Stimulated activated CD8-positive, alpha-beta memory T cell treated with anti-CD3 and anti-CD28 coated beads, Interleukin-2, amount 100 ng/mL, for 1 hour (primary cell): Measurements from ENCODE around the gene SLC8B1.
"Not testable (repeated sequence)": the region's sequence is repeated elsewhere in the genome, so short reads cannot be mapped to it uniquely, and the experiment has no call there.

Experiments used
- DNase-seq, 2 donors: peaks; one replicate each; pipeline ENCODE4 v3.0.0-alpha.2; 2020; ENCODE audit warnings: low read depth in 2 of 2

Gene SLC8B1

GRCh38 chr12:113358381-113359132, 23.6 kb upstream of the SLC8B1 start, which contains the start of gene PLBD2:
TSS of gene PLBD2 (plus strand) at chr12:113358587. CDS start at chr12:113358601, 14 bp downstream.
- peak; percentile 86 to 94 for DNase-seq

GRCh38 chr12:113354192-113354591, 19.3 kb upstream of the SLC8B1 start:
- not testable (repeated sequence) for DNase-seq

DNA sequence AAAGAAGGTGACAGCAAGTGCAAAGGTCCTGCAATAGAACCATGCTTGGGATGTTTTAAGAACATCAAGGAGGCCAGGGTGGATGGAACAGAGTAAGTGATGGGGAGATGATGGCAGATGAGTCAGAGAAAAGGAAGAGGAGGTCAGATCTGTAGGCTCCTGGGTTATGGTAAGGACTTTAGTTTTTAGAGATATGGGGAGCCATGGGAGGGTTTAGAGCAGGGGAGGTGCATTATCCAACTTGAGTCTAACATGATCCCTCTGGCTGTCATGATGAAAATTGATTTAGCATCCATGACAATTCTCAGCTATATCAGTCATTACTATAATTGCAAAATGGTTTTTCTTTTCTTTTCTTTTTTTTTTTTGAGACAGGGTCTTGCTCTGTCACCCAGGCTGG, 16.2 kb upstream of the SLC8B1 start:
- DNase-seq: no peak

DNA sequence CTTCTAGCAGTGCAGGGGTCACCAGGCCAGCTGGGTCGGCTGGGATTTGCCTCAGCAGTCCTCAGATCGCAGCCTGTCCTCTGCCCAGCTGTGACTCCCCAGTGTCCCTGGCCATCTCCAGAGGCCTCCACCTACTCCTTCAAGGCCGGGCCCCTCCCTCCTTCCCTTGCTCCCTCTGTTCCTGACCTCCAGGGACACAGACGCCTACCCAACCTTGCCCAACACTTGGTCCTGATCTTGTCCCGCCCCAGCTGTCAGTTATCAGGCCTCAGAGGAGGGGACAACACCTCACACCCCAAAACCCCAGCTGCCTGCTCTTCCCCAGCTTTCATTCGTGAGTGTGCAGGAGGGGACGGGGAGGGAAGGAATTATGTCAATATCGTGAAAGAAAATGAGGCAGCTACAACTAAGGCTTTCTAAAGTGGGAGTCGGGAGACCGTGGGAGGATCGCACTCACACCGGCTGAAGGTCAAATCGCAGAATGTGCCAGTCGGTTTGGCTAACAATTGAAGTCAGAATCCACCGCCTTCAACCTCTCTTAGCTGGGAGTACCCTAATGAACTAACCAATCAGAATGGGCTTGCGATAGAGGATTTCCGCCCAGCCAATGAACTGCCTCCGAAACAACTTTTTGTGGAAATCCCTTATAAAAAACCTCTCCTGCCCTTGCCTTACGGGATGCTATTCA, 14.1 kb upstream of the SLC8B1 start:
- DNase-seq: no peak

- DNase-seq: no peak
Observed at GRCh38 chr12:113347892-113348291, 13.0 kb upstream of the SLC8B1 start.

- DNase-seq: no peak
Observed at GRCh38 chr12:113347107-113347506, 12.2 kb upstream of the SLC8B1 start.

DNA sequence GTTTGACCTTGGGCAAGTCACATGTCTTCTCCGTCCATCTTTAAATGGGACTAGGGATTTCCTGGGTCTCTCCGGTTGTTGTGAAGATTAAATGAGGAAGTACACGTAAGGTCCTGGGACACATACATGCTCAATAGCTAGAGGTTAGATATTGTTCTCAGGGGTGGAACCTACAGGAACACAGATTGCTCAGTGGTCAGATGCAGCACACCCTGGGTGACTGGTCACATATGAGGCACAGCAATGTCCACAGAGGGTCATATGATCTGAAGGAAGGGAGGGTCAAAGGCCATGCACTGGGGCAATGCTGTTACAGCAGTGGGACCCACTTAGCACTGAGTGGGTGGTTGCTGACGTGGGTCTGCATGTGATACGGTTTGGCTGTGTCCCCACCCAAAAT, 11.4 kb upstream of the SLC8B1 start:
- no peak for DNase-seq

GRCh38 chr12:113345318-113345717, 10.4 kb upstream of the SLC8B1 start:
- no peak for DNase-seq

DNA sequence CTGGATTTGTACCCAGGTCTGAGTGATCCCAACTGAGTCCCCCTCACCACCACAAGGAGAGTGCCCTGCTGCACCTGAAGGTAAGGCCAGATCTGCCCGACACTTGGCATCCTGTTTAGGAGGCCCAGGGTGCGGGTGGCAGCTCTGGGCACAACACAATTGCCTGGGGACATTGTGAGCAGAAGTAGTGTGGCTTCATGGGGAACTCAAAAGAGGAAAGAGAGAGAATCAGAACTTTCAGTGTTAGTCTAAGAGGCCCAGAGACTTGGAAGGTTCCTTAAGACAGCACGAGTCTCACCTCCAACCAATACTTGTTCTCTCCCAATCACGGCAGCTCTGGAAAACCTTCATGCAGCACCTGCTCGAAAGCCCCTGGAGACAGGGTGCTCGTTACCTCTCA, 6.6 kb upstream of the SLC8B1 start:
- DNase-seq: no peak

DNA sequence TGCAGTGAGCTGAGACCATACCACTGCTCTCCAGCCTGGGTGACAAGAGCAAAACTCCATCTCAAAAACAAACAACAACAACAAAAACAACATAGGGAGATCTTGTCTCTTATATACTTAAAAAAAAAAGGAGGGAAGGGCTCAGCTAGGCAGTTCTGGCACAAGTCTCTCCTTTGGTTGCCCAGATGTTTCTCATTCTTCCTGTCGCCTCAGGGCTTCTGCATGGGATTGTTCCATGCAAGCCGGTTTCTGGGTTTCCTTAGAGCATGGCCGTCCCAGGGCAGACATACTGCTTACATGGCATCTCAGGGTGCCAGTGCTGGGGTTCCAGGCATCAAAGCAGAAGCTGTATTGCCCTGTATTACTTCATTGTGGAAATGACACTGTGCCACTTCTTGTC, 5.2 kb upstream of the SLC8B1 start:
- no peak for DNase-seq

DNA sequence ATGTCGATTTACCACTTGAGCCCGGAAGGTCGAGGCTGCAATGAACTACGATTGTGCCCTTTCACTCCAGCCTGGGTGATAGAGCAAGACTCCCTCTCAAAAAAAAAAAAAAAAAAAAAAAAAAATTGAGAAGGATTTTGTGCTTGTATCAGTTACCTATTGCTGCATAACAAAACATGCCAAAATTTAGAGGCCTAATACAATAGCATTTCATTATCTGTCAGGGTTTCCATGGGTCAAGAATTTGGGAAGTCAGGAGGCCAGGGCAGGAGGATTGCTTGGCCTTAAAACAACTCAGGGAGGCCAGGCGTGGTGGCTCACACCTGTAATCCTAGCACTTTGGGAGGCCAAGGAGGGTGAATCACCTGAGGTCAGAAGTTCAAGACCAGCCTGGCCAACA, 4.6 kb upstream of the SLC8B1 start:
- DNase-seq: no peak

GRCh38 chr12:113333877-113334785, 778 bp downstream of the SLC8B1 start:
- no peak for DNase-seq

- DNase-seq: no peak
Observed at GRCh38 chr12:113333418-113333750, 1.5 kb downstream of the SLC8B1 start.

- no peak for DNase-seq
Observed at GRCh38 chr12:113332688-113333417, 2.1 kb downstream of the SLC8B1 start.

GRCh38 chr12:113330505-113330904, 4.4 kb downstream of the SLC8B1 start:
- DNase-seq: no peak

- DNase-seq: no peak
Observed at GRCh38 chr12:113329791-113330417, 5.0 kb downstream of the SLC8B1 start.

- DNase-seq: no peak
Observed at GRCh38 chr12:113329022-113329790, 5.7 kb downstream of the SLC8B1 start.

DNA sequence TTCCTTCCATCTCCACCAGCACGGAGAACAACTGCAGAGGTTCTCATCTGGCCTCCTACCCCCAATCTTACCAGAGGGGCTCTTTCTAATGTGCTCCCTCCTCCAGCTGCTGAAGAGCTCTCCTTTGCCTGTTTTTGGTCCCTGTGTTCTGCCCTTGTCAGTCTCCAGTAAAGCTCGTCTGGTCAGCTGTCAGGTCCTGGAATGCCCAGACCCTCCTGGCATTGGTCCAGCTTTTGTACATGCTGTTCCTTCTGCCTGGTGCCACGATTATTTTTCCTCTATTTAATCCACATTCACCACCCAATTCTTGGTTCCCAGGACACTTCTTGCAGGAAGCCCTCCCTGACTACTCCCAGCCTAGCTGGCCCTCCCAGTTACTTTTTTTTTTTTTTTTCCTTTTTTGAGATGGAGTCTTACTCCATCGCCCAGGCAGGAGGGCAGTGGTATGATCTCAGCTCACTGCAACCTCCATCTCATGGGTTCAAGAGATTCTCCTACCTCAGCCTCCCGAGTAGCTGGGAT, 6.5 kb downstream of the SLC8B1 start:
- DNase-seq: no peak

DNA sequence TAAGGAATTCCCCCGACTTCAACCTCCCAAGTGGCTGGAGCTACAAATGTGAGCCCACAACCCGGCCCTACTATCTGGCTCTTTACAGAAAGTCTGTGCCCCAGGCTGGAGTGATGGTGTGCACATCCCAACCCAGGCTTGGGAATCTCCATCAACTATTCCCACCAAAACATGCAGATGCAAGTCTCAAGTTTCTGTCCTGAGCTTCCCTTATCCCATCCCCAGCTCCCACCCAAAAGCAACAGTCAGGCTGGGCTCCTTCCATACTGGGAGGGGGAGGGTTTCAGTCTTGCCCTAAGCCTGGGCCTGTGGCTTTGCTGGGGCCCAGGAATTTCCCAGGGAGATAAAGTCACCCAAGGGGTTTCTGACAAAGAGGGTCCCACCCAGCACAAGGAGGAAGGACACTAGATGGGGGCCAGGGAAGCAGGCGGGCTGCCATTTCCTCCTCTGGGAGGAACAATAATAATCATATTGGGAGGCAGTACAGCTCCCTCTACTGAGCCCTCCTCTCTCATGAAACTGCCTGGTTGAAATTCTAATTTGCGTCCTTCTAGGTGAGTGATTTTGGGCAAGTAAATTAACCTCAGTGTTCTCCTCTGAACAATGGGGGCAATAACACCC, 8.0 kb downstream of the SLC8B1 start:
- DNase-seq: no peak

DNA sequence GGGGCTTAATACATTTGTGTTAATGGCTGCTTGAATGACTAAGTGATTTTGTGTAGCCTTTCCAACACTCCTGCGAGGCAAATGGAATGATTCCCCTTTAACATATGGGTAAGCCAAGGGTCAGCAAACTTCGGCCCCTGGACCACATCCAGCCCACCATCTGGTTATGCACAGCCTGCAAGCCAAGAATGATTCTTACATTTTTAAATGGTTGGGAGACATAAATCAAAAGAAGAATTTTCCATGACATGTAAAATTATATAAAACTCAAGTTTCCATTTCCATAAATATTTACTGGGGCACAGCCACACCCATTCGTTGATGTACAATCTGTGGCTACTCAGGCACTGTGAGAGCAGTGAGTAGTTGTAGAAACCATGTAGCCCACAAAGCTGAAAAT, 9.0 kb downstream of the SLC8B1 start:
- DNase-seq: no peak
